Uterus (tissue), 4 donors: ENCODE data around the gene MTREX. TPM values are rescaled to one million over a fixed set of nuclear protein-coding genes. Genes with fewer than 3 reads are reported as not detected.

Experiments used
- DNase-seq, 2 donors: peaks; one replicate each; pipeline ENCODE4 v3.0.0-alpha.2; 2019 to 2020
- H3K27ac ChIP-seq, 2 donors: fragments of 200-600 bp; sonication (generic); 1 replicate in 1 of 2; 2 replicates in 1 of 2; pipeline ENCODE4 v1.5.1; 2016 to 2018
- H3K27me3 ChIP-seq, 2 donors: fragments of 200-600 bp; sonication (generic); one replicate each; pipeline ENCODE4 v1.5.1; 2018 to 2019; ENCODE audit warnings: control low read depth in 1 of 2
- H3K36me3 ChIP-seq, 2 donors: fragments of 200-600 bp; sonication (generic); one replicate each; pipeline ENCODE4 v1.5.1; 2019; ENCODE audit warnings: control low read depth in 1 of 2
- H3K4me1 ChIP-seq, 2 donors: fragments of 200-600 bp; sonication (generic); one replicate each; pipeline ENCODE4 v1.5.1; 2018 to 2019; ENCODE audit warnings: control low read depth in 1 of 2
- H3K4me3 ChIP-seq, 2 donors: fragments of 200-600 bp; sonication (generic); 1 replicate in 1 of 2; 2 replicates in 1 of 2; pipeline ENCODE4 v1.5.1; 2018 to 2019; ENCODE audit warnings: mild to moderate bottlenecking in 1 of 2
- H3K9me3 ChIP-seq, 2 donors: fragments of 200-600 bp; sonication (generic); one replicate each; pipeline ENCODE4 v1.5.1; 2019; ENCODE audit warnings: control low read depth in 1 of 2
- POLR2A ChIP-seq, 2 donors: fragments of 450-650 bp; IDR thresholded peaks; one replicate each; pipeline ENCODE4 v1.6.1; 2016; ENCODE audit warnings: antibody characterized with exemption in 2 of 2, mild to moderate bottlenecking in 1 of 2, moderate library complexity in 1 of 2
- intact Hi-C: fragments of 100-400 bp; cut with DNase I; formaldehyde crosslinking; loops from one replicate; pipeline ENCODE4 v1.15.1; 2023; ENCODE audit warnings: low total_unique reads
- total RNA-seq, 4 donors: library from RNA; depleted of rRNA in 3 of 4; stranded (reverse); fragments of >200 nt in 3 of 4; gene quantifications; one replicate each; pipeline versions ENCODE4 v1.1.0 to v1.2.4, GENCODE V29; 2014 to 2023
- TF ChIP-seq, protein P1 (sequence below), 4 experiments: fragments of 200-600 bp in 2 of 4; fragments of 450-650 bp in 2 of 4; sonication (generic) in 2 of 4; IDR thresholded peaks; one replicate each; pipeline ENCODE4 v1.5.1; 2016 to 2019; ENCODE audit warnings: antibody characterized with exemption in 4 of 4, mild to moderate bottlenecking in 2 of 4, moderate library complexity in 1 of 4
- donor health status: DM: yes; HTN: yes; CAD: no.

MTREX gene
- total RNA-seq, 4 donors from 2014 or later: 30.0 to 138 (median 59.2) TPM

DNA sequence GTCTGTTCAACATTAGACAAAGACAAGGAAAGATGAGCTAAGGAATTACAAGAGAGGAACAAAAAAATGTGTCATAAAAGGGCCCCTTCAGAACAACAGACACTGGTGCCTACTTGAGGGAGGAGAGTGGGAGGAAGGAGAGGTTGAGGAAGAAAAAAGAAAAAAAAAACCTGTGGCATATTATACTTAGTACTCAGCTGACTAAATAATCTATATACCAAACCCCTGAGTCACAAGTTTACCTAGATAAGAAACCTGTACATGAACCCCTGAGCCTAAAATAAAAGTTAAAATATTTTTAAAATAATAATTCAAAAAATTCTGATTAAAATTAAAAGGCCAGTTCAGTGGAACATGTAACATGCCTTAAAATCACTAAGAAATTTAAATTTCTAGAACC lies 107.3 kb downstream of the MTREX start:
- H3K4me1 ChIP-seq: no peaks in the 10 kb centered on the region
- H3K36me3 ChIP-seq: no peaks in the 10 kb centered on the region
- TF ChIP-seq, protein P1, sequence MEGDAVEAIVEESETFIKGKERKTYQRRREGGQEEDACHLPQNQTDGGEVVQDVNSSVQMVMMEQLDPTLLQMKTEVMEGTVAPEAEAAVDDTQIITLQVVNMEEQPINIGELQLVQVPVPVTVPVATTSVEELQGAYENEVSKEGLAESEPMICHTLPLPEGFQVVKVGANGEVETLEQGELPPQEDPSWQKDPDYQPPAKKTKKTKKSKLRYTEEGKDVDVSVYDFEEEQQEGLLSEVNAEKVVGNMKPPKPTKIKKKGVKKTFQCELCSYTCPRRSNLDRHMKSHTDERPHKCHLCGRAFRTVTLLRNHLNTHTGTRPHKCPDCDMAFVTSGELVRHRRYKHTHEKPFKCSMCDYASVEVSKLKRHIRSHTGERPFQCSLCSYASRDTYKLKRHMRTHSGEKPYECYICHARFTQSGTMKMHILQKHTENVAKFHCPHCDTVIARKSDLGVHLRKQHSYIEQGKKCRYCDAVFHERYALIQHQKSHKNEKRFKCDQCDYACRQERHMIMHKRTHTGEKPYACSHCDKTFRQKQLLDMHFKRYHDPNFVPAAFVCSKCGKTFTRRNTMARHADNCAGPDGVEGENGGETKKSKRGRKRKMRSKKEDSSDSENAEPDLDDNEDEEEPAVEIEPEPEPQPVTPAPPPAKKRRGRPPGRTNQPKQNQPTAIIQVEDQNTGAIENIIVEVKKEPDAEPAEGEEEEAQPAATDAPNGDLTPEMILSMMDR (IDR thresholded peaks at IDR 0.05): no peak
- no peak for TF ChIP-seq POLR2A (IDR thresholded peaks at IDR 0.05)

DNA sequence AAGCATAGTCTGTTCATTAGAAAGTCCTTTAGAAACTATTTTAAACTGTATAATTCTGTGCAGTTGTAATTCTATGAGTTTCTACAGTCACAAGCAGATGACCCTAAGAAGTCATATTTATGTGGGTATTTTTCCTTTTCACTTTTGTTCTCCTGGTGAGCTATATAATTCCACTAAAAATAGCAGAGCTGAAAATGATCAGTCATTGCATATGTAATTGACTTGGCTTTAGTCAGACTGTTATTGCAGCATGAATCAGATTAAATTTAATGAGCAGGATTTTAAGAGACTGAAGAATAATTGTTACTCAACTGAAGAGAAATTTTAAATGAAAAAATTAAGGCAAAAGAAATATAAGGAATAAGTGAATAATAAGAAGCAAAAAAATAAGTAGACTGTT lies 108.5 kb downstream of the MTREX start:
- H3K27ac ChIP-seq: peak overlapping the region in 1 of 2 donors; percentile 14
- H3K36me3 ChIP-seq: no peaks in the 10 kb centered on the region
- no peak for DNase-seq
- intact Hi-C loops: no loop called here
- H3K9me3 ChIP-seq: no peaks in the 10 kb centered on the region
- TF ChIP-seq POLR2A (IDR thresholded peaks at IDR 0.05): no peak
- TF ChIP-seq, protein P1 (IDR thresholded peaks at IDR 0.05): no peak
- no peaks in the 10 kb centered on the region for H3K27me3 ChIP-seq
- no peaks in the 10 kb centered on the region for H3K4me1 ChIP-seq
- no peak overlapping the region for H3K4me3 ChIP-seq

More for the DNA sequence above, 107.3 kb downstream of the MTREX start:
- Histone ChIP-seq H3K27ac (peak overlapping the region in 1 of 2 donors; percentile 9), H3K9me3 (no peaks in the 10 kb centered on the region), H3K27me3 (no peaks in the 10 kb centered on the region), H3K4me3 (no peak overlapping the region)
- intact Hi-C loops: no loop called here
- DNase-seq: no peak

DNA sequence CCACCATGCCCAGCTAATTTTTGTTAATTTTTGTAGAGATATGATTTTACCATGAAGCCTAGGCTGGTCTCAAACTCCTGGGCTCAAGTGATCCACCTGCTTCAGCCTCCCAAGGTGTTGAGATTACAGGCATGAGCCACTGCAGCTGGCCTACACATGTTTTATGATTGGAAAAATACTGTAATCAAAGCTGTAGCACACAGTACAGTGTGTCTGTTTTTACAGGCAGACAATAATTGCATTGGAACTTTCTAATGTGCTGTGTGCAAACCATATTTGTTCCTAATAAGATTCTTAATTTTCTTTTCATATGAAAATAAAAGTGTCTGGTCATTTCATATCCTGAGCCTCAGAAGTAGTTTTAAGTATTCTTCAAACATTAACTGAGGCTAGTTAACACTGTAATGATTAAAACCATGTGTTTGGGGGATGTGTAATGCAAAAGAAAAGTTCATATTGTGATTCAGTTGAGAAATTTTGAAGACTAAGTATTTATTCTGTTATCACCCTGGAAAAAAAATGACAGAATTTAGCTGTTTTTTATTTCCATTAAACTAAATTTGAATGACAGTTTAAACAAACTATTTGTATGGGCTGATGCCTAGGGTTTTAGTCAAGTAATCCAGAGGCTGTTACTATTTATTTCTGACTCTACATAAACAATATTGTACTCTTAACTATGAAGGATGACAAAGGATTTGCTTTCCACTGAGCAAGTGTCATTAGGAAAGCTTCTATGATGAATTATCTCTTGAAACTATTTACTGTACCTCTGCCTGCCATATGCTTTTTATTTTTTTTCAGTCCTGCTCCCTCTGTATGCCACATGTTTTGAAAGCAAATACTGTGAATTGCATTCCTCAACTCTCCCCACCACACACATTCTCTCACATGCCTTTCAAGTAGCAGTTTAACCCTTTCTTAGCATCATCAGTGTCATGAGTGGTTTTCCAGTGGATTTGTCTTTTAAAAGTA lies 111.5 kb downstream of the MTREX start:
- no peak for DNase-seq
- Histone ChIP-seq H3K4me1 (no peaks in the 10 kb centered on the region), H3K27ac (peak overlapping the region; percentile 36 to 83), H3K36me3 (no peaks in the 10 kb centered on the region), H3K27me3 (no peaks in the 10 kb centered on the region), H3K4me3 (no peak overlapping the region), H3K9me3 (no peaks in the 10 kb centered on the region)
- TF ChIP-seq, protein P1 (IDR thresholded peaks at IDR 0.05): no peak
- no peak for TF ChIP-seq POLR2A (IDR thresholded peaks at IDR 0.05)
- intact Hi-C loops: no loop called here

DNA sequence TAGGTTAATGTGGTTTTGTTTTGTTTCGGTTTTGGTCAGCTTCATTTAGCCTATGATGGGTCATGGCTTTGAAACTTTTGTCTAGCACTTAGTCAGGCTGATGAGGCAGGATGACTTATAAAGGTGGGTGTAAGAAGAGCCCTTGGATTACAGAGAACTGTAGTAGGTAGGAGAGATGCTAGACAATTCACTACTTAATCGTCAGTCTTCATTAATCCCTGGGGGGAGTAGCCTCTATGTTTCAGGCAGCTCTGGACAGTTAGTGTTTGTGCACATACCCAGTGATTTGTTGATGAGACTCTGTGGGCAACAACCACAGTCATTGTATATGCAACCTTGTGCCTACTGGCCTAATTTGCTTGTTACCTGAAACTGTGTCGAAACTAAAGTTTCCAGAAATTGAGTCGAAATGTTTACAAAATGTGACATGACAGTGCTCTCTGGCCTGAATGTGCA lies 113.3 kb downstream of the MTREX start:
- H3K9me3 ChIP-seq: no peaks in the 10 kb centered on the region
- TF ChIP-seq, protein P1 (IDR thresholded peaks at IDR 0.05): no peak
- TF ChIP-seq POLR2A (IDR thresholded peaks at IDR 0.05): no peak
- intact Hi-C loops: no loop called here
- no peaks in the 10 kb centered on the region for H3K36me3 ChIP-seq
- peak overlapping the region; percentile 45 to 83 for H3K27ac ChIP-seq
- no peak for DNase-seq
- H3K27me3 ChIP-seq: no peaks in the 10 kb centered on the region
- no peak overlapping the region for H3K4me3 ChIP-seq
- H3K4me1 ChIP-seq: no peaks in the 10 kb centered on the region

DNA sequence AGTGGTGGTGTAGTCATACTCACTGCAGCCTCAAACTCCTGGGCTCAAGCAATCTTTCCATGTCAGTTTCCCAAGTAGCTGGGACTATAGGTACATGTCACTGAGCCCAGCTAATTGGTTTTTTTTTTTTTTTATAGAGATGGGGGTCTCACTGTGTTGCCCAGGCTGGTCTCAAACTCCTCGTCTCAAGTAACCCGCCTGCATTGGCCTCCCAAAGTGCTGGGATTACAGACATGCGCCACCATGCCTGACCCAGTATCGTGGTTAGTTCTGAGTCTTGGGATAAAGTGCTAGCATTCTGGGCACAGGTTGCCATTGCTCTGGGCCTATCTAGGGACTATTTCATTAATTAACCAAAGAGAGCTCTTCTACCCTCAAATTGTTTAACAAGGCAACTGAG lies 118.7 kb downstream of the MTREX start:
- H3K27me3 ChIP-seq: no peaks in the 10 kb centered on the region
- DNase-seq: no peak
- H3K36me3 ChIP-seq: no peaks in the 10 kb centered on the region
- peak overlapping the region in 1 of 2 donors; percentile 30 for H3K27ac ChIP-seq
- H3K9me3 ChIP-seq: no peaks in the 10 kb centered on the region
- H3K4me1 ChIP-seq: no peaks in the 10 kb centered on the region
- no peak overlapping the region for H3K4me3 ChIP-seq
- TF ChIP-seq POLR2A (IDR thresholded peaks at IDR 0.05): no peak
- TF ChIP-seq, protein P1 (IDR thresholded peaks at IDR 0.05): no peak
- intact Hi-C loops: no loop called here
